K562 (cell line): Measurements from ENCODE around the gene MALSU1. TPM values are rescaled to one million over a fixed set of nuclear protein-coding genes. Genes with fewer than 3 reads are reported as not detected.
A peak's percentile ranks its signal among the peaks of the same experiment; 100 is the strongest.

Experiments used
- ATAC-seq: fragments of 200-7000 bp; cut with Tn5 transposase; 3 replicates; pipeline ENCODE4 v1.9.1; 2020; ENCODE audit warnings: moderate library complexity
- BruUV-seq: library from RNA; stranded (reverse); fragments of 400-500 nt; replicated peaks from 2 replicates; lab custom pipeline; 2021; lab: Mats Ljungman, UMichigan
- CTCF ChIA-PET: fragments of 300-600 bp; formaldehyde crosslinking; extraction: SDS; loops from one replicate; lab custom pipeline; 2021; ENCODE audit warnings: low intra/inter-chr PET ratio; lab: Yijun Ruan, JAX
- POLR2A ChIA-PET: fragments of 300-600, 350-650 bp; sonication (Branson Sonifier 250); formaldehyde crosslinking; extraction: SDS; loops from one replicate; lab custom pipeline; 2021; ENCODE audit warnings: antibody characterized with exemption, inconsistent platforms; lab: Yijun Ruan, JAX
- DNase-seq, 4 experiments: peaks; one replicate each; pipeline versions ENCODE4 v3.0.0 to v3.0.0-alpha.2; 2011 to 2018; ENCODE audit warnings: low spot score in 3 of 4, mixed read lengths in 3 of 4; ENCODE audit errors: extremely low read depth in 1 of 4
- FAIRE-seq: peaks from 2 replicates; lab custom pipeline; 2011; peaks lifted over from hg19 to GRCh38; lab: Jason Lieb, UNC
- H2AFZ ChIP-seq: 2 replicates; pipeline ENCODE4 v1.6.0; 2011; ENCODE audit warnings: low read depth, low read length, control low read depth, inconsistent platforms
- H3K27ac ChIP-seq: fragments of 200-600 bp; 3 replicates; pipeline ENCODE4 v1.8.0; 2011; ENCODE audit warnings: low read depth, mild to moderate bottlenecking, control low read depth, inconsistent platforms, low read length, moderate library complexity, mixed read lengths; ENCODE audit errors: extremely low read depth
- H3K27me3 ChIP-seq, 2 experiments: fragments of 300-600 bp in 1 of 2; 2 replicates in 1 of 2; 3 replicates in 1 of 2; pipeline versions ENCODE4 v1.6.0 to v1.8.0; 2011; ENCODE audit warnings: inconsistent platforms in 2 of 2, low read length in 2 of 2, mild to moderate bottlenecking in 1 of 2, mixed read lengths in 1 of 2, moderate library complexity in 1 of 2; ENCODE audit not compliant: control insufficient read depth in 2 of 2, insufficient read depth in 2 of 2
- H3K36me3 ChIP-seq: fragments of 300-600 bp; 3 replicates; pipeline ENCODE4 v1.8.0; 2011; ENCODE audit warnings: mild to moderate bottlenecking, low read length, inconsistent platforms; ENCODE audit not compliant: control insufficient read depth, insufficient read depth
- H3K4me1 ChIP-seq, 2 experiments: fragments of 200-600 bp in 1 of 2; replicated peaks in 1 of 2; 2 replicates in 1 of 2; 3 replicates in 1 of 2; pipeline versions ENCODE4 v1.5.1 to v1.8.0; 2011; ENCODE audit warnings: inconsistent platforms in 2 of 2, low read length in 2 of 2, mild to moderate bottlenecking in 1 of 2, mixed read lengths in 1 of 2, moderate library complexity in 1 of 2; ENCODE audit not compliant: control insufficient read depth in 2 of 2, insufficient read depth in 2 of 2
- H3K4me2 ChIP-seq: 2 replicates; pipeline ENCODE4 v1.6.1; 2011; ENCODE audit warnings: low read length, control low read depth, inconsistent platforms, mixed read lengths; ENCODE audit not compliant: insufficient read depth
- H3K4me3 ChIP-seq: fragments of 200-600 bp; sonication (generic), shearing (Covaris generic); 2 replicates; pipeline ENCODE4 v1.5.1; 2016; ENCODE audit warnings: control low read depth, inconsistent platforms
- H3K79me2 ChIP-seq: fragments of 200-600 bp; 3 replicates; pipeline ENCODE4 v1.8.0; 2011; ENCODE audit warnings: low read length, inconsistent platforms; ENCODE audit not compliant: control insufficient read depth, insufficient read depth
- H3K9ac ChIP-seq, 2 experiments: 2 replicates each; pipeline versions ENCODE4 v1.6.0 to v1.6.1; 2011; ENCODE audit warnings: low read depth in 2 of 2, low read length in 2 of 2, control low read depth in 1 of 2, inconsistent platforms in 1 of 2, mild to moderate bottlenecking in 1 of 2, mixed read lengths in 1 of 2; ENCODE audit not compliant: insufficient read depth in 1 of 2
- H3K9me1 ChIP-seq: one replicate; pipeline ENCODE4 v1.6.0; 2011; ENCODE audit warnings: inconsistent platforms, mild to moderate bottlenecking, low read length, moderate library complexity; ENCODE audit not compliant: control insufficient read depth, insufficient read depth
- H3K9me3 ChIP-seq: replicated peaks from 2 replicates; pipeline ENCODE4 v1.5.1; 2011; ENCODE audit warnings: low read depth, low read length, inconsistent platforms; ENCODE audit not compliant: control insufficient read depth, insufficient read depth
- H4K20me1 ChIP-seq: replicated peaks from 2 replicates; pipeline ENCODE4 v1.6.1; 2011; ENCODE audit warnings: low read length, inconsistent platforms, mixed read lengths; ENCODE audit not compliant: control insufficient read depth, insufficient read depth
- ARHGAP35 ChIP-seq: fragments of 450-650 bp; IDR thresholded peaks from 2 replicates; pipeline ENCODE4 v1.6.1; 2018; ENCODE audit not compliant: partially characterized antibody
- ASH1L ChIP-seq: fragments of 450-650 bp; IDR thresholded peaks from 2 replicates; pipeline ENCODE4 v1.6.1; 2018; ENCODE audit warnings: borderline replicate concordance, mild to moderate bottlenecking, low read depth; ENCODE audit not compliant: partially characterized antibody
- CBFB ChIP-seq: sonication (generic); formaldehyde crosslinking; IDR thresholded peaks from 2 replicates; pipeline ENCODE4 v1.4.0; 2020; ENCODE audit warnings: mild to moderate bottlenecking, missing genetic modification reagents
- CTBP1 ChIP-seq: fragments of 450-650 bp; IDR thresholded peaks from 2 replicates; pipeline ENCODE4 v1.6.1; 2016; ENCODE audit warnings: borderline replicate concordance
- E2F6 ChIP-seq, 2 experiments: IDR thresholded peaks; 2 replicates each; pipeline ENCODE4 v1.6.1; 2011; ENCODE audit warnings: borderline replicate concordance in 1 of 2, control low read depth in 1 of 2, low read depth in 1 of 2, low read length in 1 of 2, mild to moderate bottlenecking in 1 of 2, mixed read lengths in 1 of 2, moderate library complexity in 1 of 2; ENCODE audit not compliant: insufficient read depth in 1 of 2, insufficient read length in 1 of 2, poor library complexity in 1 of 2, severe bottlenecking in 1 of 2; ENCODE audit errors: extremely low read depth in 1 of 2
- ESRRA ChIP-seq: fragments of 450-650 bp; IDR thresholded peaks from 2 replicates; pipeline ENCODE4 v1.6.1; 2014; ENCODE audit warnings: low read depth, mild to moderate bottlenecking, moderate library complexity, borderline replicate concordance
- NFE2 ChIP-seq: IDR thresholded peaks from 2 replicates; pipeline ENCODE4 v1.6.1; 2014; ENCODE audit warnings: antibody characterized with exemption, low read depth
- POLR2A ChIP-seq: fragments of 450-650 bp; conservative IDR thresholded peaks from 2 replicates; pipeline ENCODE4 v1.6.1; 2016
- ZNF140 ChIP-seq: fragments of 250-450 bp; sonication (Bioruptor Pico); IDR thresholded peaks from 2 replicates; pipeline ENCODE4 v1.8.0; 2021; ENCODE audit warnings: moderate library complexity, mild to moderate bottlenecking, inconsistent platforms
- WGBS: fragments of 100-300 bp; shearing (Covaris generic); methylation state at CpG from one replicate; pipeline ENCODE4 v1.1.6; 2016; ENCODE audit warnings: low coverage, mixed read lengths; ENCODE audit not compliant: insufficient coverage; ENCODE audit errors: missing lambda C conversion rate; 5-methylcytosine and 5-hydroxymethylcytosine counted together
- in situ Hi-C: fragments of 300-500 bp; cut with MboI; formaldehyde crosslinking; loops from 4 replicates; pipeline ENCODE4 v1.15.0; 2018; ENCODE audit warnings: inconsistent platforms, mixed read lengths
- intact Hi-C: fragments of 100-400 bp; cut with micrococcal nuclease; formaldehyde crosslinking; loops from 2 replicates; pipeline ENCODE4 v1.14.2; 2022
- polyA plus RNA-seq, 8 experiments: library from polyadenylated mRNA; depleted of rRNA in 4 of 8; stranded (reverse) in 5 of 8; unstranded in 3 of 8; fragments of >200 nt; fragmentation: Nextera tagmentation in 2 of 8; fragmentation: Illumina TruSeq in 1 of 8; extraction: Ambion mirVana in 2 of 8; extraction: Trizol in 1 of 8; gene quantifications; 2 replicates each; pipeline versions ENCODE4 v1.2.1 to v1.2.3, GENCODE V29; 2011 to 2014; ENCODE audit warnings: inconsistent platforms in 1 of 8, missing spikeins in 1 of 8
- total RNA-seq, 7 experiments: library from RNA; depleted of rRNA in 6 of 7; stranded (reverse); fragments of >200 nt in 6 of 7; fragmentation: Illumina TruSeq in 2 of 7; extraction: Trizol in 2 of 7; gene quantifications; 2 replicates each; pipeline versions ENCODE4 v1.2.1 to v1.2.3, GENCODE V29; 2011 to 2021; ENCODE audit warnings: low replicate concordance in 1 of 7

The MALSU1 gene
- total and polyA plus RNA-seq, 9 of the 15 experiments (the other 6 are each of a cell fraction or from before 2014, with no cell fraction given): 12.3 to 308 (median 81.2) TPM

DNA sequence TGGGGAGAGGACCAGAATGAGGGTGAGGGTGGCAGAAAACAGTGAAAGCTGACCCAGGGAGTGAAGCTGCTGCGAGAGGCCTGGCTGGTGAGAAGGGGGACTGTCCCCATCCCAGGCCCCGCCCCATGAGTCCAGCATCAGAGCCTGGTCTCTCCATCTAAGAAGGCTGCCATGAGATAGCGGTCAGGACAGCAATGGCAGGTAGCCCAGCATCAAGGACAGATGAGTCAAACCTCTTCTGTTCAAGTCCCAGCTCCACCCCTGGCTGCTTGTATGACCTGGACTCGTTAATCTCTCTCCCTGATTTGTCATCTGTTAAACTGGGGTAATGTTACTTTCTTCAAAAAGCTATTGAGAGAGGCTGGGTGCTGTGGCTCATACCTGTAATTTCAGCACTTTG, 30.4 kb upstream of the MALSU1 start:
- Histone ChIP-seq H3K4me3 (no peak overlapping the region), H4K20me1 (no peaks in the 10 kb centered on the region), H3K27me3 (peaks cover 0 to 10% of the 10 kb centered on the region in 2 experiments; a peak in 1 of 5 replicates), H3K4me1 (peaks cover 0 to 7% of the 10 kb centered on the region in 2 experiments; a peak in 3 of 5 replicates), H3K36me3 (no peaks in the 10 kb centered on the region), H3K27ac (no peak overlapping the region), H3K9me1 (no peaks in the 10 kb centered on the region), H3K9me3 (0 out of 2 replicates have a peak, but pooled peaks cover 1% of the 10 kb centered on the region), H3K4me2 (no peak overlapping the region), H3K9ac (no peak overlapping the region), H3K79me2 (no peaks in the 10 kb centered on the region), H2AFZ (no peak overlapping the region)
- no peak for FAIRE-seq
- POLR2A ChIA-PET: no interaction called here
- in situ Hi-C loops (loop anchor here (25.0 kb wide), 2 partner anchors 444 to 731 kb away; partner anchors contain the start of gene STK31), intact Hi-C loops (no loop called here)
- no peak for TF ChIP-seq ARHGAP35
- TF ChIP-seq ASH1L: no peak
- peak; percentile 40; the same call in 1 of the 2 replicates for TF ChIP-seq CTBP1
- TF ChIP-seq NFE2: no peak
- TF ChIP-seq ESRRA: 0 out of 2 replicates have a peak, but pooled peaks have one; percentile 19
- no peak for TF ChIP-seq ZNF140
- no peak for TF ChIP-seq CBFB (CRISPR knock-in tag)
- no peak for TF ChIP-seq POLR2A
- no peak for TF ChIP-seq E2F6 (IDR thresholded peaks at IDR 0.05; ENCODE audit: borderline replicate concordance in 1 of 2, extremely low read depth in 1 of 2, insufficient read depth in 1 of 2, insufficient read length in 1 of 2, low read depth in 1 of 2, low read length in 1 of 2, poor library complexity in 1 of 2, severe bottlenecking in 1 of 2)
- CTCF ChIA-PET: no interaction called here
- 5% methylated on average over 4 of the region's 4 CpGs for WGBS
- ATAC-seq: peak; percentile 22; the same call in 2 of the 3 replicates
- BruUV-seq: no TSS peak
- DNase-seq: peak in 3 of 4 experiments; percentile 32 to 44 (median 42)
